HG03108 (cell line): ENCODE results near the gene SLC28A3.
"Not testable (repeated sequence)": the region's sequence is repeated elsewhere in the genome, so short reads cannot be mapped to it uniquely, and the experiment has no call there.

Source experiments
- ATAC-seq: cut with Tn5 transposase; IDR thresholded peaks from one replicate; pipeline ENCODE4 v1.9.1; 2021; ENCODE audit warnings: moderate library complexity; ENCODE audit not compliant: unreplicated experiment

The SLC28A3 gene, protein sequence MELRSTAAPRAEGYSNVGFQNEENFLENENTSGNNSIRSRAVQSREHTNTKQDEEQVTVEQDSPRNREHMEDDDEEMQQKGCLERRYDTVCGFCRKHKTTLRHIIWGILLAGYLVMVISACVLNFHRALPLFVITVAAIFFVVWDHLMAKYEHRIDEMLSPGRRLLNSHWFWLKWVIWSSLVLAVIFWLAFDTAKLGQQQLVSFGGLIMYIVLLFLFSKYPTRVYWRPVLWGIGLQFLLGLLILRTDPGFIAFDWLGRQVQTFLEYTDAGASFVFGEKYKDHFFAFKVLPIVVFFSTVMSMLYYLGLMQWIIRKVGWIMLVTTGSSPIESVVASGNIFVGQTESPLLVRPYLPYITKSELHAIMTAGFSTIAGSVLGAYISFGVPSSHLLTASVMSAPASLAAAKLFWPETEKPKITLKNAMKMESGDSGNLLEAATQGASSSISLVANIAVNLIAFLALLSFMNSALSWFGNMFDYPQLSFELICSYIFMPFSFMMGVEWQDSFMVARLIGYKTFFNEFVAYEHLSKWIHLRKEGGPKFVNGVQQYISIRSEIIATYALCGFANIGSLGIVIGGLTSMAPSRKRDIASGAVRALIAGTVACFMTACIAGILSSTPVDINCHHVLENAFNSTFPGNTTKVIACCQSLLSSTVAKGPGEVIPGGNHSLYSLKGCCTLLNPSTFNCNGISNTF

DNA sequence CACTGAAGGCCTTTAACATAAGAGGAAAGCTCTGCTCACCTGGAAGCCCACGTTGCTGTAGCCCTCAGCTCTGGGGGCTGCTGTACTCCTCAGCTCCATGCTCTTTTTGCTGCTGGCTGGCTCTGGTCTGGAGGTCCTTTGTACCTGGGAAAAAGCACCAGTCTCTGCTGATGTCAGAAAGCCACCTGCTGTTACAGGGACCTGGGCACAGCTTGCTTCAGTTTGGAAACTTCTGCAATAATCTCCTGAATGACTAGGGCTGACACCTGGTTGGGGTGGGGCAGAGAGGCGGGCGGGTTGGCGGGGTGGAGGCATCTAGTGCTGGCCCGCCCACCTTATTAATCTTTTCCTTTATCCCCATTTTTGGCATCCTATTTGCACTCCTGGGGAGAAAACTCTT is at the start of gene SLC28A3:
Gene SLC28A3, minus strand, starts transcription at position 224 of the 400 bp plus-strand sequence. Its CDS starts 125 bp downstream, at position 99.
- no peak for ATAC-seq

DNA sequence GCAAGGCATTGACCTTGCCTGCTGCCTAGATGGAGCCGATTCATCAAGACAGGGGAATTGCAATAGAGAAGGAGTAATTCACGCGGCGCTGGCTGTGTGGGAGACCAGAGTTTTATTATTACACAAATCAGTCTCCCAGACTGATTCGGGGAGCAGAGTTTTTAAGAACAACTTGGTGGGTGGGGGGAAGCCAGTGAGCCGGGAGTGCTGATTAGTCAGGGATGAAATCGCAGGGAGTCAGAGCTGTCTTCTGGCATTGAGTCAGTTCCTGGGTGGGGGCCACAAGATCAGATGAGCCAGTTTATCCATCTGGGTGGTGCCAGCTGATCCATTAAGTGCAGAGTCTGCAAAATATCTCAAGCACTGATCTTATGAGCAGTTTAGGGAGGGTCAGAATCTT is 49.7 kb upstream of the SLC28A3 start:
- not testable (repeated sequence) for ATAC-seq

DNA sequence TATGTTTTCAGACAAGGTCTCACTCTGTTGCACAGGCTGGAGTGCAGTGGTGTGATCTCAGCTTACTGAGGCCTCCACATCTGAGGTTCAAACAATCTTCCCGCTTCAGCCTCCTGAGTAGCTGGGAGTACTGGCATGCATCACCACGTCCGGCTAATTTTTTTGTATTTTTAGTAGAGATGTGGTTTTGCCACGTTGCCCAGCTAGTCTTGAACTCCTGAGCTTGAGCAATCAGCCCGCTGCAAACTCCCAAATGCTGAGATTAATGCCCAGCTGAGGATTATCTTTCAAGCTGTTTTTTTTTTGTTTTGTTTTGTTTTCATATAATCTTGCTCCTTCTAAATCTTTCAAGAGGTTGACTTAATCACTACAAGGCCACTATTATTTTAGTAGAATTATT is 47.3 kb upstream of the SLC28A3 start:
- no peak for ATAC-seq

DNA sequence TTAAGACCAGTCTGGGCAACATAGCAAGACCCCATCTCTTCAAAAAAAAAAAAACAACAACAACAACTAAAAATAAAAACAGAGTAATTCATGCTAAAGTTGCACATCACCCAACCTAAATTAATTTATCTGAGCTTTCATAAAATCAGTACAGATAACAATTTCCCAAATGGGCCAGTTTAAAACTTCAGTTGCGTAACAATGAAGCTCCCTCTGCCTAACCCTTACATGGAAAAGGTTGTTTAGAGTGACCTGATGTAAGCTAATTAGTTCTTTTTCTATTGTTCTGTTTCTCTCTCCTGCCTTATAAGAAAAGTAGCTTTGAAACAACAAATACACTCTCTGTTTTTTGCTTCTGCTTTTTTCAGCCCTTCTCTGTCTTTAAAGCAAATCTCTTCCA is 46.2 kb upstream of the SLC28A3 start:
- ATAC-seq, result no peak

DNA sequence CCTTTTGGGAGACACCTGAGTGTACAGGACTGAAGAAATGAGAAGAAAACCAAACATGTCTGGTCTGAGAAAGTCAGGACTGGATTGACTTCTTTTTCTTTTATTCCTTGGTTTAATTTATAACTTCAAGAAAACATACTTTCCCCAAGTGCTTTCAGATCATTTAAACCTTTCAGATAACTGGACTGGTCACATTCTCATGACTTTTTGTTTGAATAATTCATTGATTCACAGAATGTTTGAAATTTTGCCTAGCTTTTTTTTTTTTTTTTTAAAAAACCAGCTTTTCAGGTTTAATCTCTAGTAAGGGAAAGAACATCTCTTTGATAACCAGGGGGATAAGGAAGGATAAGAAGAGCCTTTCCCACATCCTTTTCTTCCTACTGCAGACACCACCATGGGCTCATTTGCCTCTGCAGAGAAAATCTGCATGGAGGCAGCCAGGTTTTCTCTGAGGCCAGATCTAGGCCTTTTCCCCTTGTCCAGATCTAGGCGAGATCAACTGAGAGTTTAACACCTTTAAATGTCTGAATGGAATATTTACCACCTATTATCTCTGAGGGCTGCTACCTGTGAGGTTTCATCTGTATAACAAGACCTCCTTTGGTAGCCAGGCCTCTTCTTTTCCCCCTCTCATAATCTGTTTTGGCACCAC is 45.0 kb upstream of the SLC28A3 start:
- no peak for ATAC-seq

DNA sequence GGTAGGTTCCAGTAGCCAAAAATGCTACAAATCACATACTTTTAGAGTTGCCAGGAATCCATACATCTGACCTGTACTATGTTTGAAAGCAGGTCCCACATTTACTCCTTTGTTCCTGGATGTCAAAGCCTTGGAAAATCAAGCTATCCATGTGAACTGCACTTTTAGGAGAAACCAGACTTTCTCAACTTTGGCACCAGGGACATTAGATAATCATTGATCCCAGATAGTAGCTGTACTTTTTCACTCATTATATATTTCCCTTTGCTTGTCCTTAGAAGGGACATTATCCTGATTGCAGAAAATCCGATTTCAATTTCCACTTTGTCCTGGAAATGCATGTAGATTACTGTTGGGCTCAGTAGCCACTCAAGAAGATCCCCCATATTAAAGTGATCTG is 44.1 kb upstream of the SLC28A3 start:
- ATAC-seq, result no peak

DNA sequence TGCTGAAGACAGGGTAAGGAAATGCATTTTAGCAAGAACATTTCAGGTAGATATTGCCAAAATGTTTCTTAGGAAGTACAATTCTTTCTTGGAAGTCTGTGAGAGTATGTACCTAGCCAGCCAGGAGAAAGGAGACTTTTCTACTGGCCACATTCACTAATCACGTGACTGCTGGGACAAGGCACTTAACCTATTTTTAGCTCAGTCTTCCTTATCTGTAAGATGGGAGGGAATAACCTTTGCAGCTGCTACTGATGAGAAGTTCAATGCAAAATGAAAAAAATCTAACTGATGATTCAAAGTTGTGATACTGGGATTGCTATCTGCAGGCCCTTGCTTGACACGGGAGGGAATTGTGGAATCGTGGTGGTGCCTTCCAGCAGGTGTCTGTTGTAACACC is 42.6 kb upstream of the SLC28A3 start:
- ATAC-seq, result no peak

DNA sequence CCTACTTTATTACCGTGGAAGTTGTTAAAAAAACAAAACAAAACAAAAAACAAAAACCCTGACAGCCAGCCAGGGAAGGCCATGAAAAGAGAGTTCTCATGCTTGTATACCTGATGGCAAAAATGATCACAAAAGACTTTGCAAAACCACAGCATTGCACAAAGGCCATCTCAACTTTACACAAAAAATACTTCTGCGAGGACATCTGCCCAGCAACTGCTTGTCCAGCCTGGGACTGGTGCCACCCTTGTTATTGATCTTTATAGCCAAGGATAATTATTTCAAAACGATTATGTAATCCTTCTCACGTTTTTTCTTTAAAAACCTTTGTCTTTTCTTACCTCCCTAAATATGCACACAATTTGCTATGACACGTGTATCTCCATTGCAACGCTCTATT is 42.2 kb upstream of the SLC28A3 start:
- ATAC-seq, result no peak

DNA sequence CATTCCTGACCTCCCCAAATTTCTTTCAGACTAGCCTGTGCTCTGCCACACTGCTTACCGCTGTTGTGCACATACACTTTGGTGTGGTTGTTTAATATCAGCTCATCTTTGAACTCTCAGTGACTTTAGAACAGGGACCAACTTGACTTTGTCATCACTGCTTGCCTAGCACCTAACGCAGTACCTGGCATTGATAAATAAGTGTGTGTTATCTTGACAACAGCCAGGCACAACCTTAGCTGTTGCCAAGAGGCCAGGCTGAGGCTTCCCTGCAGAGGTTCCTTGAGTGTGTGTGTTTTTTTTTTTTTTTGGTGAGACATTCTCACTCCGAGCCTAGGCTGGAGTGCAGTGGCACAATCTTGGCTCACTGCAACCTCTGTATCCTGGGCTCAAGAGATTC is 41.0 kb upstream of the SLC28A3 start:
- no peak for ATAC-seq

DNA sequence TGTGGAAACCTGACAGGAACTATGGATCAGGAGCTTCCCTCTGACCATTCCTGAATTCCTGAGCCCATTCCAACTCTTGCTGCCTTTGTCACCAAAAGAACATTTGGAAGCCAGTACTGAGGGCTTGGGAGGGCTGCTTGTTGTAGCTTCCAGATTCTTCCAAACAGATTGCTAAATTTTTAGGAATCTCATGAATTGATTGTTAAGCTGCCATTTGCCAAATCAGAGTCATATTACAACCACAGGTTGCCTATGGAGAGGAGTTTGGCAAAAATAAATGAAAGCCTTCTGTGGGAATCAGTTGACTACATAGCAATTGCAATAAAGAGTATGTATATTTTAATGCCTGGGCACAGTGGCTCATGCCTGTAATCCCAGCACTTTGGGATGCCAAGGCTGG is 39.2 kb upstream of the SLC28A3 start:
- no peak for ATAC-seq

DNA sequence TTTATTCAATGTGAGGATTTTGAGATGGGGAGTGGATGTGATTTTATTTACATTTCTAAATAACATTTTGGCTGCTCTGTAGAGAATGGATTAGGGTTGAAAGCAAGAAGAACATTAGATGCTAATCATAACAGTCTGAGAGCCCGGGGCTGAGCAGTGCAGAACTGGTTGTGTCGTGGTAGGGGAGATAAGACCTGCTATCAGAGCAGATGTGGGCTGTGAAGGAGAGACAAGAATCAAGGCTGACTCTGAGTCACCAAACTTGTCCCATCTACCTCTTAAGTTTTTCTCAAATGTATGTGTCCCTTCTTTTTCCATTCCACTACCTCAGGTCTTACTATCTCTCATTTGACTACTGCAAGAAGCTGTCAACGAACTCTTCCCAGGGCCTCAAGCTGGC is 35.4 kb upstream of the SLC28A3 start:
- no peak for ATAC-seq

DNA sequence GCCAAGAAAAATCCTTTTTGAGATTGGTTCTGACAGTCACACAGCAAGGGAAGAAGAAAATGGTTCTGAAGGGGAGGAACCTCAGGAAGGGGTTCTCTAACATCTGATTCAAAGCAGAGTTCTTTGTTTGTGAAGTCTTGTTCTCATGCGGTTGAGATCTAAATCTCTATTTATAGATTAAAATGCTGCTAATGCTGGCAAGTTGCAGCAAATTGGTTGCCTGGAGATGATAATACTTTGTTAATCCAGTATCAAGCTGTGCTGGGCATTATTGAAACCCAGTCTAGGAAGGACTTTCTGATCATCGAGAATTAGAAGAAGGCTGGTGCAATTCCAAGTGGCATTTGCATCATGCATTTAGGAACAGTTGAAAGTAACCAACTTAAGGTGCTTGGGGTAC is 34.0 kb upstream of the SLC28A3 start:
- no peak for ATAC-seq

DNA sequence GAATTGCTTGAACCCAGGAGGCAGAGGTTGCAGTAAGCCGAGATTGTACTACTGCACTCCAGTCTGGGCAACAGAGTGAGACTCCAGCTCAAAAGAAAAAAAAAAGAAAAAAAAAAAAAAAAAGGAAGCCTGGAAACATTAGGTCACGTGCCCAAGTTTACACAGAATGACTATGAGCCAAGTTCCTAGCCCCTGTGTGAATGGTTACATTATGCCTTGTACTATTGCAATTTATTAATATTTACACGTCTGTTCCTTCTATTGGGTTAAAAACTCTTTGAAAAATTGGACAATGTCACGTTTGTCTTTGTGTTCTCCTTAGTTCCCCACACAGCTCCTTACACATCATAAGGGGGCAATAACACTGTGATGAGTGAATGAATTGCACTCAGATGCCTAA is 33.5 kb upstream of the SLC28A3 start:
- ATAC-seq, result no peak

DNA sequence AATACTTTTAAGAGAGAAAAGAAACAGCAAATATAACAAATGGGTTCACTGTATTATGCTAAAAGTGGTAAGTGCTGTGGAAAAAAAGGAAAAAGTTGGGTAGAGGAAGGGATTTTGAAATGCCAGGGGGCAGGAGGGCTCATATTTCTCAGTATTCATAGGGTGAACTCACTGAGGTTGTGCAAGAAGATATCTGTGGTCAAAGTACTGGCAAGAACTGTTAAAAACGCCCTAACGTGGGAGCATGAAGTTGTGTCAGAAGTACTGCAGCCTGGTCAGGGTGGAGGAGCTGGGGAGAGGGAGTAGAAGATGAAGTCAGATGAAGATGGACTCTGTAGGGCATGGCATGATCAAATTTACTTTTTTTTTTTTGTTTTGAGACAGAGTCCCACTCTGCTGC is 31.2 kb upstream of the SLC28A3 start:
- no peak for ATAC-seq

DNA sequence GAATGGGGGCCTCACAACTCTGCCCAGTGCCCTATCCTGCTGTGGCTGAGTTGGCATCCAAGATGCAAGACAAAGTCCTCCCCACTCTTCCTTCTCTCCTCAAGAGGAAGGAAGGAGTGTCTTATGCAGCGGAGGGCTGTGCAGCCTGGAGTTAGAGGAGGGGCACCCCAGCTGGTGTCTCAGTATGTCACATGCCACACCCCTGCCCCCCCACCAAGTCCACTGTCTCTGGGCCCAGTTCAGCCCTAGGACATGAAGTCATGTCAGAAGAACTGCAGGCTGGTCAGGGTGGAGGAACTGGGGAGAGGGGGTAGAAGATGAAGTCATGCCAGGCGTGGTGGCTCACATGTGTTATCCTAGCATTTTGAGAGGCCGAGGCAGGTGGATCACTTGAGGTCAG is 28.0 kb upstream of the SLC28A3 start:
- no peak for ATAC-seq

DNA sequence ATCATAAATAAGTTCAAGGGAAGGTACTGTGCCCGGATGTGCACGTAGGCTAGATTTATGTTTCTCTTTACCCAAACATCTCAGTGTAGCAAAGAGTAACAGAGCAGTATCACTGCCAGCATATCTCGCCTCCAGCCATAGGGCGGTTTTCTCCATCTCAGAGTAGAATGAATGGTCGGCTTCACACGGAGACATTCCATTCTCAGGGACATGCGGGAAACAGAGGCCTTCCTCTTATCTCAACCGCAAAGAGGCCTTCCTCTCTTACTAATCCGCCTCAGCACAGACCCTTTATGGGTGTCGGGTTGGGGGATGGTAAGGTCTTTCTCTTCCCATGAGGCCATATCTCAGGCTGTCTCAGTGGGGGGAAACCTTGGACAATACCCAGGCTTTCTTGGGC is 27.2 kb upstream of the SLC28A3 start:
- ATAC-seq, result not testable (repeated sequence)

DNA sequence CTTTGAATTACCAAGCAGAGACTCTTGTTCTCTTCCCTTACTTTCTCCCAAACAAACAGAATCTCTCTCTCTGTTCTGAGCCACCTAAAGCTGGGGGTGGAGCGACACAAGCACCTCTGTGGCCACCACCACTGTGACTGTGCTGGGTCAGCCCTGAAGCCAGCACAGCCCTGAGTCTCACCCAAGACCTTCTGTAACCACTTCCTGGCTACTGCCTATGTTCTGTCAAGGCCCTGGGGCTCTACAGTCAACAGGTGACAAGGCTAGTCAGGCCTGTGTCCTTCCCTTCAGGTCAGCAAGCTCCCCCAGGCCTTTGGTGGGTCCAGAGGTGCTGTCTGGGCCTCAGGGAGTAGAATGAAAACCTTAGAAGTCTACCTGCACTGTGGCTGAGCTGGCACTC is 26.1 kb upstream of the SLC28A3 start:
- ATAC-seq, result no peak

DNA sequence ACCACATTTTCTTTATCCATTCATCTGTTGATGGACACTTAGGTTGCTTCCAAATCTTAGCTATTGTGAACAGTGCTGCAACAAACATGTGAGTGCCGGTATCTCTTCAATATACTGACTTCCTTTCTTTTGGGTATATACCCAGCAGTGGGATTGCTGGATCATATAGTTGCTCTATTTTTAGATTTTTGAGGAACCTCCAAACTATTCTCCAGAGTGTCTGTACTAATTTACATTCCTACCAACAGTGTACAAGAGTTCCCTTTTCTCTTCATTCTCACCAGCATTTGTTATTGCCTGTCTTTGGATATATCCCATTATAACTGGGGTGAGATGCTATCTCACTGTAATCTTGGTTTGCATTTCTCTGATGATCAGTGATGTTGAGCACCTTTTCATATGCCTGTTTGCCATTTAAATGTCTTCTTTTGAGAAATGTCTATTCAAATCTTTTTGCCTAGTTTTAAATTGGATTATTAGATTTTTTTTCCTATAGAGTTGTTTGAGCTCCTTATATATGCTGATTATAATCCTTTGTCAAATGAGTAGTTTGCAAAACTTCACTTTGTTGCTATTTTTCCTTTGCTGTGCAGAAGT is 24.4 kb upstream of the SLC28A3 start:
- ATAC-seq, result not testable (repeated sequence)

DNA sequence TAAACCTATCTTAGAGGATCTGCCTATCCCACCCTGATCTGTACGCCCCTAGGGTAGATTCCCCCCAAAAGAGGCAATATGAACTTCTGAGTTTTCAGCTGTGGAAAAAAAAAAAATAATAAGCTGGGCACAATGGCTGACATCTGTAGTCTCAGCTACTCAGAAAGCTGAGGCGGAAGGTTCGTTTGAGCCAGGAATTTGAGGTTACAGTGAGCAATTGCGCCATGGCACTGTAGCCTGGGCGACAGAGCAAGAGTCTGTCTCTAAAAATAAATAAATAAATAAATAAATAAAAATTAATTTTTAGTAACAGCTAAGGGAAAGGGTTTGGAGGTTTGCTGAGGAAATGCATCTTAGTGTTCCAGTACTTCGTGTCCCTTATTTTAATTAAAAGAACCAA is 21.1 kb upstream of the SLC28A3 start:
- ATAC-seq, result no peak

DNA sequence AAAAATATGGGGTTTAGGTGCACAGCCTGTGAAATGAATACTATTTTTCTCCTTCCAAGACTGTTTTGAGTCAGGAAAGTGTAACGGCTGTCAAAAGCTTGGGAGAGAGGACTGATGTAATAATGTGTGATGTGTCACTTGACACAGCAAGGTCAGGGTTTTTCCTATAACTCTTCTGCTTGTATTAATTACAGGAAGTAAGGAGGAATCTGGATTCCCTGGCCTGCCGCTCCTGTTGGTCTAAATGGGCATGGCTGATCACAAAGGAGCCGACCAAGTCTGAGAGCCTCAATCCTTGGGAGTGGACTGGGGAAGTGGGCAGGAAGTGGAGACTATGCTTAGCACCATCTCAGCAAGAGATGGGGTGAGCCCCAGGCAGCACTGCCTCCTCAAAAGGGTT is 16.7 kb upstream of the SLC28A3 start:
- ATAC-seq, result no peak

DNA sequence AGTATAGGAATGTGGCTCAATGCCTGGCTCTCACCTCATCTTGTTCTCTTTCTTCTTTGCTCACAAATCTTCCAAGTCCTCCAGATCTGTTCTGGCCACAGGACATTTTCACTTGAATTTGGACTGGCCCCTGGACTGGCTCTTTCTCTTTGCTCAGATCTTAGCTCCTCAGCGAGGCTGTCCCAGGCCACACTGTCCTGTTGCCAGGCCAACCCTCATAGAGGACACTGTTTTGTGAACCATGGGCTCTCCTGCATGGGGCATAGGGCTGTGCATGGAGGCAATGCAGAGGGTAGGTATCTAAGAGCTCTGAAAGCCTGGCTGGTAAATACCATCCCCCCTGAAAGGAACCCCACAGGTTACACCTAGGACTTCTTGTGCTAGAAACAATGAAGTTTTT is 13.5 kb upstream of the SLC28A3 start:
- ATAC-seq, result no peak

DNA sequence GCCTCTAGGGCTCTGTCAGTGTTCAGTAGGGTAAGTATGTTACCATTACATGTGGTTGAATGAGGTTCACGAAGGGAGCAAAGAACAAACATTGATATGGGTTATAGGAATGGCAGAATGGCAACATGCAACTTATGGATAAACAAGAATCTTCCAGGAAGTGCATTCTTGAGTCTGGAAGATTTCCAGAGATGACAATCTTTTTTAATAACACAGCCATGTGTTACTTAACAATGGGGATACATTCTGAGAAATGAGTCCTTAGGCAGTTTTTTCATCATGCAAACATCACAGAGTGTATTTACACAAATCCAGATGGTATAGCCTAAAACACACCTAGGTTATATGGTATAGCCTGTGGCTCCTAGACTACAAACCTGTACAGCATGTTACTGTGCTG is 9.1 kb upstream of the SLC28A3 start:
- ATAC-seq, result no peak
